Muscle layer of duodenum (tissue), 2 donors: Measurements from ENCODE around the gene ZNF831.

ENCODE experiments used
- H3K27ac ChIP-seq: one replicate; pipeline ENCODE4 v1.7.0; 2013; ENCODE audit warnings: mild to moderate bottlenecking, low read length
- H3K27me3 ChIP-seq: one replicate; pipeline ENCODE4 v1.7.0; 2013; ENCODE audit warnings: low read depth, mild to moderate bottlenecking, control low read depth, low read length
- H3K36me3 ChIP-seq, 2 donors: one replicate each; pipeline ENCODE4 v1.7.0; 2013; ENCODE audit warnings: low read length in 2 of 2, control low read depth in 1 of 2, mild to moderate bottlenecking in 1 of 2; ENCODE audit not compliant: insufficient read depth in 2 of 2, control insufficient read depth in 1 of 2
- H3K4me1 ChIP-seq, 2 donors: one replicate each; pipeline ENCODE4 v1.7.0; 2013; ENCODE audit warnings: low read length in 2 of 2, mild to moderate bottlenecking in 2 of 2, control low read depth in 1 of 2, moderate library complexity in 1 of 2; ENCODE audit not compliant: insufficient read depth in 2 of 2, control insufficient read depth in 1 of 2
- H3K4me3 ChIP-seq, 2 donors: one replicate each; pipeline ENCODE4 v1.7.0; 2013; ENCODE audit warnings: low read length in 2 of 2, low read depth in 1 of 2, mild to moderate bottlenecking in 1 of 2
- H3K9me3 ChIP-seq, 2 donors: one replicate each; pipeline ENCODE4 v1.7.0; 2013; ENCODE audit warnings: low read length in 2 of 2, control low read depth in 1 of 2, mild to moderate bottlenecking in 1 of 2; ENCODE audit not compliant: control insufficient read depth in 1 of 2
- donor health status: healthy.

The ZNF831 gene

DNA sequence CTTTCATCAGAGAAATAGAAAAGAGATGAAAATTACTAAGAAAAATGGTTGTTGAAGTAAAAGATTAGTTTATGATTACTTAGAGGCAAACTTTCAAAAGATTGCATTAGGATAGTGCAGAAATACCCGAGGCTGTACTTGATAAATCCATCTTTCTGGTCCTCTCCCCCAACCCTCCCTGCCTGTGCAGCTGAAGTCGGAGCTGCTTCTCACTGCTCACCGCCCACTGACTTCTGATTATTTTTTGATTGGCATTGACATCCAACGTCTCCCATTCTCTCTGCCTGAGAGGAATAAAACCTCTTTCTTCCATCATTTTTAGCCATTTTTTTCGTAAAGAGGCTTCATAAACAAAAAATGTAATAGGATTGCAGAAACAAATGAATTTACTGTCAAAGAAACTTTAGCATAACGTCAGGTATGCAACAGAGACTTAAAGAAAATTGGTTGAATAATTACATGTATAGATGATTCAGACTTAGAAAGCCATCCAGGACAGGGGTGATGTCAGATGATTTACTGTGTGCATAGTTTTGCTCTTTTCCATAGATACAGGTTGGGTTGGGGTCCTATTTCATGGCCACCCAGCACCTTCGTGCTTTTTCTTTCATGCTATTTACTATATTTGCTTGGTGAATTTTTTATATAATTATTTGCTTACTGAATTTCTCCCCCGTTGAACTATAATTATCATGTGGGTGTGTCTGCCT, 83.2 kb downstream of the ZNF831 start:
- Histone ChIP-seq H3K27ac (no peak overlapping the region), H3K9me3 (no peaks in the 10 kb centered on the region), H3K36me3 (no peaks in the 10 kb centered on the region), H3K27me3 (no peaks in the 10 kb centered on the region), H3K4me3 (no peak overlapping the region), H3K4me1 (no peaks in the 10 kb centered on the region)

DNA sequence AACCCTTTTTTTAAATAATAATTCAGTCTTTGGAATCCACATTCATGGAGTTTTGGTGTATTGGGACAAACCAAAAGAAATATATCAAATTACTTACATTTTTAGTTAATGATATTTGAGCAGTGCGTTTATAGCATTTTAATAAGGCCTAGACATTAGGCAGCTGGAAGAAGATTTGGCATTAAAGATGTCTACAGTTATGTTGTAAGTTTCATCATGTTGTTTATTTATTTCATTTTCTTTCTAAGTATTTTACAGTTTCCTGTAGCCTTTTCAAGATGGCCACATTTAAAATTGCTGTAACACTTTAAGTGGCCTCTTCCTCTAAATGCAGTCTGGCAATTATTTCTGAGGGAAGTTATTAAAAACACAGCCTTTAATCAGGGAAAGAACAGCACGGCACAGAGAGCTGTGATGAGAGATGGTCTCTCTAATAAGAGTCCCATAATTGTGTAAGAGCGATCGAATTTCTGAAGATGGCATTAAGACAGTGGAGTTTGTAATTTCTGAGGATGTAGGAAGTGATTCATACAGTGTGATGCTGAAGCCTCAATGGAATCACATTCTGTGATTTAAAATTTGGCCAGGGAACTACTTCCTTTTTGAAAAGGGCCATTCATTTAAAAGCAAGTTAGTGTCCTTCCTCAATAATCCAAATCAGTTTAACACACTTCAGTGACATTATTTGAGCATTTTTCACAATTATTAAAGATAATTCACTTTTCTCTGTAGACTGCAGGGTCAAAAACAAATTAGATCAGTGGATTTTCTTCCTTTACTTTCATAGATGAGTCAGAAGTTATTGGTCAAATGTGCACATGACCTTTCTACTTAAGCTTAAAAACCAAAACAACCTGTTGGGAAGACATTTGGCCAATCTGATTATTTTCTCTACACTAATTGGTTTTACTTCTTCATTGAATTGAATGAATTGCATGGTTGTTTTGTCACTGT, 84.4 kb downstream of the ZNF831 start:
- Histone ChIP-seq H3K27ac (no peak overlapping the region), H3K4me1 (no peaks in the 10 kb centered on the region), H3K36me3 (no peaks in the 10 kb centered on the region), H3K4me3 (no peak overlapping the region), H3K27me3 (no peaks in the 10 kb centered on the region), H3K9me3 (no peaks in the 10 kb centered on the region)

DNA sequence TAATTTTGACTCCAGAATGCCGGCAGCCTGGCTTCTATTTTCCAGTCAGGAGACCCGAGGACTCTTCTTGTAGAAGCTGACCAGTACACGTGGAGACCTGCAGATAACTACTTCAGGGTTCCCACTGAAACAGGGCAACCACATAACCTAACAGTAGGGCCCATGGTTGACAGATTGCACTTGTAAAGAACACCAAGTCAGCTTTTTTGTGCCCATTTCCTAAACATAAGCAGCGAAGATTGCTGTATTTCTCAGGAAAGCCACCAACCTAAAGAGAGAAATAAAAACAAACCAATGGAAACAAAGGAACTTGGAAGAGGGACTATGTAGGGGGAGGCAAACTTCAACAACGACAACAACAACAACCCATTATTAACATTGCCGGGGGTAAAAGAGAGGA, 86.7 kb downstream of the ZNF831 start:
- Histone ChIP-seq H3K27ac (no peak overlapping the region), H3K36me3 (no peaks in the 10 kb centered on the region), H3K27me3 (no peaks in the 10 kb centered on the region), H3K9me3 (no peaks in the 10 kb centered on the region), H3K4me1 (no peaks in the 10 kb centered on the region), H3K4me3 (no peak overlapping the region)

DNA sequence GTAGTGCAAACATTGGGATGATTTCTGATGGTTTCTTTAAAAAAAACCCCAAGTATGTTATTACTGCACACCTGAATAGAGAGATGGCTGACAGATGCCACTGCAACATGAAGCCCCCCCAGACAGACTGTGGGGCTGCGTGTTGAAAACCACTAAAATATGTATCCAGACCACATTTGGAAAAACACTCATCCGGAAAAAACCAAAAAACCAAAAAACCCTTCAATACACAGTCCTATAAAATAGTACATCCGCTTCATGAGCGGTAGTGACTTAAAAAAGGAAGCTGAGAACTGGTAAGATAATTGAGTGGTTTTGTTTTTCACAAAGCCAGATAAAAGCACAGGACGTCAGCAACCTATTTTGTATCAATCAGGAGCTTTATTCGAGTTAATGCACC, 89.7 kb downstream of the ZNF831 start:
- Histone ChIP-seq H3K4me1 (no peaks in the 10 kb centered on the region), H3K9me3 (no peaks in the 10 kb centered on the region), H3K36me3 (no peaks in the 10 kb centered on the region), H3K27ac (no peak overlapping the region), H3K4me3 (no peak overlapping the region), H3K27me3 (no peaks in the 10 kb centered on the region)

DNA sequence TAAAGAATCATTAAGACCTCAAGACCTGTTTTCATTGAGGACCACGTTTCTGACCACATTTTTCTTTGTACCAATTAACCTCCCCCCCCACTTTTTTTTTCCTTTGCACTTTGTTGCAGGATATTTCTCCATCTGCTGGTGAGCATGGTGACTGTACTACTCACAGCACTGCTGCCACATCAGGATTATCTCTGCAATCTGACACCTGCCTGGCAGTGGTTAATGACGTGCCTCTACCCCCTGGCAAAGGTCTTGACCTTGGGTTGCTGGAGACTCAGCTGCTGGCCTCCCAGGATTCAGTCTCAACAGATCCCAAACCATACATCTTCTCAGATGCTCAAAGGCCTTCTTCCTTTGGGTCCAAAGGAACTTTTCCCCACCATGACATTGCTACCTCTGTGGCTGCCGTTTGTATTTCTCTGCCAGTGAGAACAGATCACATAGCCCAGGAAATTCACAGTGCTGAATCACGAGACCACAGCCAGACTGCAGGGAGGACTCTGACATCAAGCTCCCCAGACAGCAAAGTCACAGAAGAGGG, 90.2 kb downstream of the ZNF831 start:
- Histone ChIP-seq H3K36me3 (no peaks in the 10 kb centered on the region), H3K27me3 (no peaks in the 10 kb centered on the region), H3K9me3 (no peaks in the 10 kb centered on the region), H3K27ac (no peak overlapping the region), H3K4me1 (no peaks in the 10 kb centered on the region), H3K4me3 (no peak overlapping the region)

DNA sequence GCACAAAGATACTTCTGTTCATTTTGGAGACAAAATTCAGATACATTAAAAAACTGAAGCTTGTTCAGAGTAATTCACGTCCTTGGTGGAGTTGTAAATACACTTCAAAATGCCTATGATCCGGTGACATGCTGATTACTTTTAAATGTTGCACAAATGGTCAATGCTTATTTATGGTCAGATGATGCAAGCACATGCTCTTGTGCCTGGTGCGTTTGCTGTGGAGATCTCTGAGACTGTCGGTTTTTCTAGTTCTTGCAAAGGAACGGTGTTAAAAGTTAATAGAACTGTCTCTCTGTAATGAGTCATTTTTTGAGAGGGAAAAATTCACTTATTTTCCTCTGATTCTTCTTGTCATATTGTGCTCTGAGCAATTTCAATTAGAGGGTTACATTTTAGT, 91.6 kb downstream of the ZNF831 start:
- Histone ChIP-seq H3K36me3 (no peaks in the 10 kb centered on the region), H3K9me3 (no peaks in the 10 kb centered on the region), H3K27ac (no peak overlapping the region), H3K27me3 (no peaks in the 10 kb centered on the region), H3K4me3 (no peak overlapping the region), H3K4me1 (no peaks in the 10 kb centered on the region)

DNA sequence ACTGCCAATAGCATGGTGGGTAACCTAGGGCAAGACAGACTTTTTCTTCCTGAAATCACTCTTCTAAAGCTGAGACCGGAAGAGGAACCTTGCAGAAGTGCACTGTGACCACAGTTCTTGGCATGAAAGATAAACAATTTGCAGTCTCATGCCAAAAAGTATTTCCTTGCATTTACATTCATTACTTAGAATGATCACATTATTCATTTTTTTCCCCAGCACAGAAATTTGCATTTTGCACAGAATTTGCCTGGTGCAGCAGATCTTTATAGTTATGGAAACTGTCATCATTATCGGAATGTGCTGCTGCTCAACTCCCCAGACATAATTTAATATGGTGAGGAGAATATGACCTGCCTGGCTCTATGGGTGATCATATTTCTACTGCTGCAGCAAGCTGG, 94.6 kb downstream of the ZNF831 start:
- no peak overlapping the region for H3K27ac ChIP-seq
- no peaks in the 10 kb centered on the region for H3K27me3 ChIP-seq
- no peaks in the 10 kb centered on the region for H3K4me1 ChIP-seq
- H3K9me3 ChIP-seq = no peaks in the 10 kb centered on the region
- no peaks in the 10 kb centered on the region for H3K36me3 ChIP-seq
- H3K4me3 ChIP-seq = no peak overlapping the region

DNA sequence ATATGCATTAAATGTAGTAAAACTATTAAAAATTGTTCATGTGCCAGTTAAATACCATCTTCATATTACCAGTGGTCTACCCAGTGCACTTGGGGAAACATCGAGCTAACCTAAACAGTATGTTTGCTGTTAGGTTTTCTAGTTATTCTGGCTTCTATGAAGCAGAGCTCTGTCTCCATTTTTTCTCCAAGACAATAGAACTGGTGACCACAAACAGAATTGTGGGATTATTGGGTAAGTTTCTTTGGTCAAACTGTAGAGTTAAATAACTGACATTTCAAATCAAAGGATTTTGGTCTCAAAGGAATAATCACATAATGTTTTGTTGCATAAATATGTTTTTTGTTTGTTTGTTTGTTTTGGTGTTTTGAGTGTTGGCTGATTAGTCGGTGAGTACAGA, 96.3 kb downstream of the ZNF831 start:
- Histone ChIP-seq H3K9me3 (no peaks in the 10 kb centered on the region), H3K4me3 (no peak overlapping the region), H3K27ac (no peak overlapping the region), H3K27me3 (no peaks in the 10 kb centered on the region), H3K36me3 (no peaks in the 10 kb centered on the region), H3K4me1 (no peaks in the 10 kb centered on the region)

DNA sequence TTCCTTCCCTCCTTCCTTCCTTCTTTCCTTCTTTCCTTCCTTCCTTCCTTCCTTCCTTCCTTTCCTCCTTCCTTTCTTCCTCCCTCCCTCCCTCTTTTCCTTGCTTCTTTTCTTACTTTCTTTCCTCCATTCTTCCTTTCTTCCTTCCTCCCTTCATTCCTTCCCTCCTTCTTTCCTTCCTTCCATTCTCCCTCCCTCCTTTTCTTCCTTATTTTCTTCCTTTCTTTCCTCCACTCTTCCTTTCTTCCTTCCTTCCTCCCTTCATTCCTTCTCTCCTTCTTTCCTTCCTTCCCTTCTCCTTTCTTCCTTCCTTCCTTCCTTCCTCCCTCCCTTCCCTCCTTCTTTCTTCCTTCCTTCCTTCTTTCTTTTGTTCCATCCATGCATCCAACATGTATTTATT, 101.7 kb downstream of the ZNF831 start:
- Histone ChIP-seq H3K4me3 (no peak overlapping the region), H3K9me3 (no peaks in the 10 kb centered on the region), H3K36me3 (no peaks in the 10 kb centered on the region), H3K27me3 (no peaks in the 10 kb centered on the region), H3K4me1 (no peaks in the 10 kb centered on the region), H3K27ac (no peak overlapping the region)

DNA sequence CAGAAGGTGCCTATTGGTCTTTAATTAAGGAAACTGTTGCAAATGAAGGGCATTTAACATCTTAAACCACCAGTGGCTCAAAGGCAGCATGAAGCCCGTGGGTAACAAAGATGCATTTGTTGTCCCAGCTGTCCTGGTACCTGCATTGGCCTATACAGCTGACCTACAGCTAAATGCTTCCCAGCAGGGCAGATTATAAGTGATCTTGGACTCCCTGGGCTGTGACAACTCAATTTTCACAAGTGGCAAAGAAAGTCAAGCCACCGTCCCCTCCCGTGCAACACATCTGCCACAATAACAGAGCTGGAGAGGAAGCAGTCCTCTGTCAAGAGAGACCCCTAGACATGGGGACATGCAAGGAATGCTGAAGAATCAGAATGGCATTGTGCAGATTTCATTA, 105.2 kb downstream of the ZNF831 start:
- H3K4me1 ChIP-seq = no peaks in the 10 kb centered on the region
- H3K27me3 ChIP-seq = no peaks in the 10 kb centered on the region

DNA sequence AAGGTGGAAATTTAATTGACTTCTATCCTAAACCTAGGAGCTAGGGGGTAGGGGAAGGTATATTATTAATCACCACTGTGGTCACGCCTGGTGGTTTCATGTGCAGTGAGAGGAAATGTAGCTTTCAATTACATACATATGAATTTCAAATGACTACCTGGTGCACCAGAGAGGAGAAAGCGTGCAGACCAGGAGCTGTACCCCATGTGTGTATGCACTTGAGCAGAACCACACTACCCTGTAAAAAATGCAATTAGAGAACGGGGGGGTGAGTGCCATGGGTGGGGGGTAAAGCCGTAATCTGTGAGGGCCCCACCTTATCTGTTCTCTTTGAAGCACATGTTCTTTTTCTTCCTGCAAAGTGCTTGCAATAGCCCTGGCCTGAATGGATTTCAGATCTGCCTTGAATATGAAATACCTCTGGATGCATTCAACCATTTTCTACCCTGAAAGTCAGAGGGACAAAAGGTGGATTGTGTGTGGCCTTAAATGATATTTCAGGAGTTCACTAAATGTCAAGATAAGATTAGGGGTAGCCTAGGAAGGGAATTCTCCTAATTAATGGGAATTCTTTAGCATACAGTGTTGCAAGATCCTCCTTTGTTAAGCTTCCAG, 105.9 kb downstream of the ZNF831 start:
- H3K36me3 ChIP-seq = no peaks in the 10 kb centered on the region
- H3K27ac ChIP-seq = no peak overlapping the region
- no peak overlapping the region for H3K4me3 ChIP-seq
- no peaks in the 10 kb centered on the region for H3K27me3 ChIP-seq
- no peaks in the 10 kb centered on the region for H3K9me3 ChIP-seq
- H3K4me1 ChIP-seq = no peaks in the 10 kb centered on the region

More for the DNA sequence above, 105.2 kb downstream of the ZNF831 start:
- Histone ChIP-seq H3K4me3 (no peak overlapping the region), H3K9me3 (no peaks in the 10 kb centered on the region), H3K36me3 (no peaks in the 10 kb centered on the region), H3K27ac (no peak overlapping the region)
